ENCODE results near the gene RAD21L1.

- no peak for TF ChIP-seq CTCF (IDR thresholded peaks at IDR 0.05 in 8 of 11, conservative IDR thresholded peaks at IDR 0.05 in 3 of 11)
- no peak for TF ChIP-seq POLR2AphosphoS5 (IDR thresholded peaks at IDR 0.05)
Observed at GRCh38 chr20:1263853-1264252, 38.0 kb downstream of the RAD21L1 start.

All from spleen (tissue), 7 donors.